CD14-positive monocyte (primary cell): ENCODE results near the gene IQCN. TPM values are rescaled to one million over a fixed set of nuclear protein-coding genes. Genes with fewer than 3 reads are reported as not detected.
A peak's percentile ranks its signal among the peaks of the same experiment; 100 is the strongest.

ENCODE experiments used
- DNase-seq, 3 donors: peaks; one replicate each; pipeline ENCODE4 v3.0.0-alpha.2; 2011 to 2022
- H2AFZ ChIP-seq: 2 replicates; pipeline ENCODE4 v1.6.0; 2012; ENCODE audit warnings: mild to moderate bottlenecking, low read depth, low read length, inconsistent platforms; ENCODE audit not compliant: insufficient read depth, poor library complexity, severe bottlenecking
- H3K27ac ChIP-seq, 2 donors: 1 replicate in 1 of 2; 2 replicates in 1 of 2; pipeline ENCODE4 v1.5.1; 2012 to 2013; ENCODE audit warnings: low read length in 2 of 2, control low read depth in 1 of 2, inconsistent platforms in 1 of 2, low read depth in 1 of 2, mild to moderate bottlenecking in 1 of 2
- H3K27me3 ChIP-seq, 2 donors: one replicate each; pipeline versions ENCODE4 v1.6.0 to v1.6.1; 2011 to 2013; ENCODE audit warnings: low read length in 2 of 2; ENCODE audit not compliant: control insufficient read depth in 2 of 2, insufficient read depth in 2 of 2
- H3K36me3 ChIP-seq, 2 donors: replicated peaks in 1 of 2; 1 replicate in 1 of 2; 2 replicates in 1 of 2; pipeline versions ENCODE4 v1.5.1 to v1.6.1; 2012 to 2013; ENCODE audit warnings: low read length in 2 of 2, control low read depth in 1 of 2, inconsistent platforms in 1 of 2, mild to moderate bottlenecking in 1 of 2; ENCODE audit not compliant: insufficient read depth in 2 of 2, control insufficient read depth in 1 of 2
- H3K4me1 ChIP-seq, 2 donors: 1 replicate in 1 of 2; 2 replicates in 1 of 2; pipeline versions ENCODE4 v1.5.1 to v1.6.1; 2012 to 2013; ENCODE audit warnings: low read length in 2 of 2, control low read depth in 1 of 2, inconsistent platforms in 1 of 2, mild to moderate bottlenecking in 1 of 2, moderate library complexity in 1 of 2; ENCODE audit not compliant: insufficient read depth in 2 of 2, control insufficient read depth in 1 of 2
- H3K4me2 ChIP-seq: replicated peaks from 2 replicates; pipeline ENCODE3; 2012; ENCODE audit warnings: low read length, moderate library complexity, mild to moderate bottlenecking; ENCODE audit not compliant: poor library complexity, severe bottlenecking; ENCODE audit errors: extremely low read depth
- H3K4me3 ChIP-seq, 3 experiments: fragments of 200-600 bp in 1 of 3; sonication (generic) in 1 of 3; replicated peaks in 1 of 3; 1 replicate in 2 of 3; 2 replicates in 1 of 3; pipeline ENCODE4 v1.5.1; 2011 to 2013; ENCODE audit warnings: low read length in 3 of 3, mild to moderate bottlenecking in 3 of 3, control low read depth in 2 of 3, low read depth in 2 of 3, inconsistent platforms in 1 of 3, moderate library complexity in 1 of 3
- H3K79me2 ChIP-seq: 2 replicates; pipeline ENCODE4 v1.6.0; 2012; ENCODE audit warnings: mild to moderate bottlenecking, control low read depth, inconsistent platforms, low read length, moderate library complexity; ENCODE audit not compliant: insufficient read depth
- H3K9ac ChIP-seq: 2 replicates; pipeline ENCODE4 v1.6.0; 2017; ENCODE audit warnings: low read length, mild to moderate bottlenecking; ENCODE audit not compliant: insufficient read depth, poor library complexity, severe bottlenecking
- H3K9me3 ChIP-seq, 2 donors: replicated peaks in 1 of 2; 1 replicate in 1 of 2; 2 replicates in 1 of 2; pipeline versions ENCODE4 v1.5.1 to v1.6.1; 2012 to 2013; ENCODE audit warnings: low read length in 2 of 2, control low read depth in 1 of 2; ENCODE audit not compliant: control insufficient read depth in 1 of 2, insufficient read depth in 1 of 2
- H4K20me1 ChIP-seq: 2 replicates; pipeline ENCODE4 v1.6.0; 2012; ENCODE audit warnings: mild to moderate bottlenecking, low read length, control low read depth, moderate library complexity; ENCODE audit not compliant: insufficient read depth
- H3K27ac Mint-ChIP-seq, 7 donors: one replicate each; pipeline ENCODE4 v1.8.0; 2020; ENCODE audit warnings: mild to moderate bottlenecking in 7 of 7, mixed read lengths in 7 of 7, moderate library complexity in 6 of 7, inconsistent platforms in 2 of 7
- H3K27me3 Mint-ChIP-seq, 3 donors: one replicate each; pipeline ENCODE4 v1.8.0; 2021 to 2022; ENCODE audit warnings: low read depth in 3 of 3, mild to moderate bottlenecking in 3 of 3, mixed read lengths in 3 of 3, moderate library complexity in 3 of 3, inconsistent platforms in 1 of 3
- H3K36me3 Mint-ChIP-seq, 2 donors: one replicate each; pipeline ENCODE4 v1.8.0; 2020; ENCODE audit warnings: mixed read lengths in 2 of 2, inconsistent platforms in 1 of 2, mild to moderate bottlenecking in 1 of 2
- H3K4me1 Mint-ChIP-seq: one replicate; pipeline ENCODE4 v1.8.0; 2020; ENCODE audit warnings: mild to moderate bottlenecking, mixed read lengths
- H3K4me3 Mint-ChIP-seq, 2 donors: one replicate each; pipeline ENCODE4 v1.8.0; 2020; ENCODE audit warnings: mild to moderate bottlenecking in 2 of 2, mixed read lengths in 2 of 2, moderate library complexity in 1 of 2
- H3K9me3 Mint-ChIP-seq, 7 donors: one replicate each; pipeline ENCODE4 v1.8.0; 2020 to 2022; ENCODE audit warnings: mixed read lengths in 7 of 7, mild to moderate bottlenecking in 6 of 7, moderate library complexity in 6 of 7, inconsistent platforms in 2 of 7
- CTCF ChIP-seq: fragments of 200-600 bp; IDR thresholded peaks from one replicate; pipeline ENCODE4 v1.8.0; 2022; ENCODE audit warnings: antibody characterized with exemption, mild to moderate bottlenecking
- WGBS: methylation state at CpG from one replicate; pipeline ENCODE4 v1.1.5; 2013; ENCODE audit warnings: missing lambda C conversion rate; ENCODE audit not compliant: insufficient coverage; 5-methylcytosine and 5-hydroxymethylcytosine counted together
- intact Hi-C, 2 donors: fragments of 100-400 bp; cut with micrococcal nuclease; formaldehyde crosslinking; loops; one replicate each; pipeline versions ENCODE4 v1.15.0 to v1.15.1; 2023
- polyA plus RNA-seq, 3 donors: library from polyadenylated mRNA; depleted of rRNA in 1 of 3; unstranded in 2 of 3; stranded (reverse) in 1 of 3; fragments of 300-500 nt in 2 of 3; fragments of >200 nt in 1 of 3; fragmentation: Illumina TruSeq in 2 of 3; gene quantifications; 1 replicate in 2 of 3; 2 replicates in 1 of 3; pipeline ENCODE4 v1.2.3, GENCODE V29; 2012 to 2021

The IQCN gene
- polyA plus RNA-seq, 3 donors = 6.9 TPM; not detected in 2

GRCh38 chr19:18252370-18252717 is 21.9 kb downstream of the IQCN start:
- peaks cover 0 to 2% of the 10 kb centered on the region in 2 donors for H3K27me3 ChIP-seq
- Mint-ChIP-seq H3K4me1 (peaks cover 21% of the 10 kb centered on the region), H3K27me3 (peaks cover 5 to 27% (median 10%) of the 10 kb centered on the region in 3 donors), H3K4me3 (no peak overlapping the region), H3K36me3 (no peaks in the 10 kb centered on the region), H3K9me3 (no peaks in the 10 kb centered on the region), H3K27ac (no peak overlapping the region)
- no peak overlapping the region for H3K27ac ChIP-seq
- TF ChIP-seq CTCF = no peak
- no peak overlapping the region for H3K4me3 ChIP-seq
- H3K9me3 ChIP-seq = no peaks in the 10 kb centered on the region
- H2AFZ ChIP-seq = no peak overlapping the region
- H3K36me3 ChIP-seq = no peaks in the 10 kb centered on the region
- H3K9ac ChIP-seq = no peak overlapping the region
- no peak for DNase-seq
- peaks cover 20 to 25% of the 10 kb centered on the region in 2 donors for H3K4me1 ChIP-seq
- WGBS = 76% methylated on average over 3 of the region's 7 CpGs
- H3K79me2 ChIP-seq = no peaks in the 10 kb centered on the region
- intact Hi-C loops = loop anchor here (2.0 to 10.0 kb wide), 5 partner anchors 140 to 240 kb away; no protein-coding TSS in a partner anchor
- no peak overlapping the region for H3K4me2 ChIP-seq
- H4K20me1 ChIP-seq = no peaks in the 10 kb centered on the region

- Mint-ChIP-seq H3K4me1 (peaks cover 21% of the 10 kb centered on the region), H3K27ac (peak overlapping the region in 1 of 7 donors; percentile 42), H3K4me3 (peak overlapping the region in 1 of 2 donors; percentile 16), H3K36me3 (no peaks in the 10 kb centered on the region), H3K9me3 (no peaks in the 10 kb centered on the region), H3K27me3 (peaks cover 5 to 27% (median 10%) of the 10 kb centered on the region in 3 donors)
- Histone ChIP-seq H3K4me3 (no peak overlapping the region), H3K79me2 (no peaks in the 10 kb centered on the region), H3K4me2 (no peak overlapping the region), H3K27me3 (peaks cover 0 to 2% of the 10 kb centered on the region in 2 donors), H2AFZ (no peak overlapping the region), H3K9me3 (no peaks in the 10 kb centered on the region), H3K4me1 (peaks cover 20 to 25% of the 10 kb centered on the region in 2 donors), H3K9ac (no peak overlapping the region), H4K20me1 (no peaks in the 10 kb centered on the region), H3K27ac (no peak overlapping the region), H3K36me3 (no peaks in the 10 kb centered on the region)
- intact Hi-C loops = loop anchor here (1.0 to 10.0 kb wide), 6 partner anchors 43 to 239 kb away; no protein-coding TSS in a partner anchor
- peak; percentile 56 to 77 (median 76) for DNase-seq
- WGBS = 21% methylated on average over 11 of the region's 23 CpGs
- TF ChIP-seq CTCF = peak; percentile 84
These were observed 22.5 kb downstream of the IQCN start for GRCh38 chr19:18251587-18252369.
